DND-41 (cell line): Measurements from ENCODE around the gene GABARAP.

Experiments used
- CTCF ChIP-seq: IDR thresholded peaks from 2 replicates; pipeline ENCODE4 v1.5.1; 2012; ENCODE audit warnings: borderline replicate concordance, low read length, moderate library complexity, mild to moderate bottlenecking; ENCODE audit not compliant: poor library complexity, severe bottlenecking; ENCODE audit errors: extremely low read depth
- EZH2 ChIP-seq: IDR thresholded peaks from 3 replicates; pipeline ENCODE4 v1.6.1; 2012; ENCODE audit warnings: borderline replicate concordance, low read depth, mild to moderate bottlenecking, moderate library complexity, low read length, inconsistent platforms; ENCODE audit not compliant: severe bottlenecking

GRCh38 chr17:7281074-7281952 is 39.1 kb upstream of the GABARAP start, which contains the start of gene SLC2A4:
- TF ChIP-seq CTCF = no peak
- no peak for TF ChIP-seq EZH2
